Peyer's patch (tissue), 4 donors: Measurements from ENCODE around the gene LYL1.

Experiments
- CTCF ChIP-seq, 6 experiments: fragments of 450-650 bp in 4 of 6; fragments of 200-600 bp in 2 of 6; sonication (generic) in 1 of 6; IDR thresholded peaks; one replicate each; pipeline ENCODE4 v1.5.1; 2017 to 2019; ENCODE audit warnings: antibody characterized with exemption in 6 of 6, mild to moderate bottlenecking in 3 of 6, moderate library complexity in 1 of 6
- POLR2A ChIP-seq, 2 donors: fragments of 450-650 bp; IDR thresholded peaks; one replicate each; pipeline ENCODE4 v1.5.1; 2017; ENCODE audit warnings: antibody characterized with exemption in 2 of 2, mild to moderate bottlenecking in 2 of 2, moderate library complexity in 2 of 2

- no peak for TF ChIP-seq CTCF (IDR thresholded peaks at IDR 0.05)
- no peak for TF ChIP-seq POLR2A (IDR thresholded peaks at IDR 0.05)
Observed at GRCh38 chr19:13150931-13151604, 48.4 kb upstream of the LYL1 start.
